Measurements from ENCODE around the gene TSPOAP1. TPM values are rescaled to one million over a fixed set of nuclear protein-coding genes. Genes with fewer than 3 reads are reported as not detected.

The TSPOAP1 gene
- total and polyA plus RNA-seq, 10 of the 15 experiments (the other 5 are each of a cell fraction or from before 2014, with no cell fraction given): 0.58 to 16.4 (median 4.2) TPM; not detected in 1

DNA sequence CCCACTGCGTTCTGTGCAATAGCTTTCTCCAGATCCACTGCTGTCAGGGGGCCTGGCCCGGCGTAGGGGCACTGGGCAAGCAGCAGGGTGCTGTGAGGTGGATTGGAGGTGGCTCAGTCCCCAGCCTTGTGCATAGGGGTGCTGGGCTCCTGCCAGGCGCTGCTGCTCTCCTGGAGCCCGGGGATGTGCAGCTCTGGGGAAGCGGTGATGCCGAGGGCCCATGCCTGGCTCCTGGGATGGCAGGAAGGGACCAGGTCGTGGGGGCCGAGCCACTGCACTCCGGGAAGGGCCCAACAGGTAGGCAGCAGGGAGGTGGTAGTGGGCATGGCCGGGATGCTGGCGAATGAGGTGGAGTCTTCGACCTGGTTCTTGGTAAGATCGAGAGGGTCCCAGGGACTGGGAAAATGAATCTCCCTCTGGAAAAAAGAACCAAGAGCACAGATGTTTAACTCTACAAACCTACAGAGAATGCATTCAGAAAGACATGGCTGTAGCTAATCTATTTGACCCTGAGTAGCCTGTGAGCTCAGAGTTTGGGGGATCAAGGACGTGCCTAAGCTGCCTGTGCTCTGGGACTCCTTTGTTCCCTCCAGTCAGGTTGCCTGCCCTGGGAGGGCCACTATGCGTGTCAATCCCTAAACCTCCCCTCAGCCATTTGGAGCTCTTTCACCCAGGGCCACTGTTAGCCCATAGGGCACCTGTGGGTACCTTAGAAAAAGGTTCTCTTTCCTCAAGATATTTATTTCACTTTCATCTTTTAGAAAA is 30.0 kb upstream of the TSPOAP1 start:
- no TSS peak for BruUV-seq (replicated peaks)
- CTCF ChIA-PET: interaction anchor here (0.6 to 2.6 kb wide), 2 partner anchors 59 to 598 kb away, joined by 4 to 6 read pairs; partner anchors contain the start of gene RNF43
- intact Hi-C loops (cut with micrococcal nuclease; ENCODE audit: unreplicated experiment) (no loop called here), in situ Hi-C loops (cut with MboI) (no loop called here)
- ATAC-seq (no peak), FAIRE-seq (no peak), DNase-seq (ENCODE audit: low read depth, low spot score) (no peak)
- no peaks in the 10 kb centered on the region for H3K27me3 ChIP-seq (replicated peaks in 1 of 2; ENCODE audit: control insufficient read depth in 2 of 2, insufficient read depth in 2 of 2, low read length in 1 of 2)
- SMC1A ChIA-PET (ENCODE audit: uncharacterized antibody, unreplicated experiment): interaction anchor here (1.0 kb wide), 1 partner anchor 57 kb away, joined by 3 read pairs; no protein-coding TSS in a partner anchor
- H3K4me1 ChIP-seq (ENCODE audit: control insufficient read depth, insufficient read depth, low read length): no peaks in the 10 kb centered on the region
- no peak overlapping the region for H3K9ac ChIP-seq (ENCODE audit: control insufficient read depth, insufficient read depth, low read length)
- H3K4me3 ChIP-seq: no peak overlapping the region
- no peaks in the 10 kb centered on the region for H4K20me1 ChIP-seq (ENCODE audit: control insufficient read depth, insufficient read depth)
- RAD21 ChIA-PET (ENCODE audit: unreplicated experiment): no interaction called here
- POLR2A ChIA-PET: no interaction called here
- TF ChIP-seq, protein P1, sequence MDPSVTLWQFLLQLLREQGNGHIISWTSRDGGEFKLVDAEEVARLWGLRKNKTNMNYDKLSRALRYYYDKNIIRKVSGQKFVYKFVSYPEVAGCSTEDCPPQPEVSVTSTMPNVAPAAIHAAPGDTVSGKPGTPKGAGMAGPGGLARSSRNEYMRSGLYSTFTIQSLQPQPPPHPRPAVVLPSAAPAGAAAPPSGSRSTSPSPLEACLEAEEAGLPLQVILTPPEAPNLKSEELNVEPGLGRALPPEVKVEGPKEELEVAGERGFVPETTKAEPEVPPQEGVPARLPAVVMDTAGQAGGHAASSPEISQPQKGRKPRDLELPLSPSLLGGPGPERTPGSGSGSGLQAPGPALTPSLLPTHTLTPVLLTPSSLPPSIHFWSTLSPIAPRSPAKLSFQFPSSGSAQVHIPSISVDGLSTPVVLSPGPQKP (IDR thresholded peaks at IDR 0.05; ENCODE audit: low read depth, low read length): no peak
- TF ChIP-seq CHD4 (IDR thresholded peaks at IDR 0.05) (no peak), JUND (IDR thresholded peaks at IDR 0.05; ENCODE audit: low read depth, low read length) (no peak), SRF (IDR thresholded peaks at IDR 0.05; ENCODE audit: low read depth in 2 of 2, low read length in 2 of 2) (no peak), PAX8 (IDR thresholded peaks at IDR 0.05) (no peak), GABPA (IDR thresholded peaks at IDR 0.05; ENCODE audit: low read depth) (no peak), FOXM1 (IDR thresholded peaks at IDR 0.05; ENCODE audit: low read depth, low read length) (no peak), NBN (IDR thresholded peaks at IDR 0.05) (no peak), RAD51 (IDR thresholded peaks at IDR 0.05) (no peak)
- TF ChIP-seq, protein P2, sequence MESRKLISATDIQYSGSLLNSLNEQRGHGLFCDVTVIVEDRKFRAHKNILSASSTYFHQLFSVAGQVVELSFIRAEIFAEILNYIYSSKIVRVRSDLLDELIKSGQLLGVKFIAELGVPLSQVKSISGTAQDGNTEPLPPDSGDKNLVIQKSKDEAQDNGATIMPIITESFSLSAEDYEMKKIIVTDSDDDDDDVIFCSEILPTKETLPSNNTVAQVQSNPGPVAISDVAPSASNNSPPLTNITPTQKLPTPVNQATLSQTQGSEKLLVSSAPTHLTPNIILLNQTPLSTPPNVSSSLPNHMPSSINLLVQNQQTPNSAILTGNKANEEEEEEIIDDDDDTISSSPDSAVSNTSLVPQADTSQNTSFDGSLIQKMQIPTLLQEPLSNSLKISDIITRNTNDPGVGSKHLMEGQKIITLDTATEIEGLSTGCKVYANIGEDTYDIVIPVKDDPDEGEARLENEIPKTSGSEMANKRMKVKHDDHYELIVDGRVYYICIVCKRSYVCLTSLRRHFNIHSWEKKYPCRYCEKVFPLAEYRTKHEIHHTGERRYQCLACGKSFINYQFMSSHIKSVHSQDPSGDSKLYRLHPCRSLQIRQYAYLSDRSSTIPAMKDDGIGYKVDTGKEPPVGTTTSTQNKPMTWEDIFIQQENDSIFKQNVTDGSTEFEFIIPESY (IDR thresholded peaks at IDR 0.05): no peak
- TF ChIP-seq, protein P3, sequence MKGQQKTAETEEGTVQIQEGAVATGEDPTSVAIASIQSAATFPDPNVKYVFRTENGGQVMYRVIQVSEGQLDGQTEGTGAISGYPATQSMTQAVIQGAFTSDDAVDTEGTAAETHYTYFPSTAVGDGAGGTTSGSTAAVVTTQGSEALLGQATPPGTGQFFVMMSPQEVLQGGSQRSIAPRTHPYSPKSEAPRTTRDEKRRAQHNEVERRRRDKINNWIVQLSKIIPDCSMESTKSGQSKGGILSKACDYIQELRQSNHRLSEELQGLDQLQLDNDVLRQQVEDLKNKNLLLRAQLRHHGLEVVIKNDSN (IDR thresholded peaks at IDR 0.05; ENCODE audit: borderline replicate concordance, extremely low read length, insufficient read depth, low read depth, low read length): no peak
- H3K36me3 ChIP-seq (ENCODE audit: control insufficient read depth in 2 of 2, insufficient read depth in 2 of 2, low read length in 1 of 2): peaks cover 0 to 28% of the 10 kb centered on the region in 2 experiments; a peak in 3 of 4 replicates
- H2AFZ ChIP-seq (ENCODE audit: control insufficient read depth, low read depth, low read length): no peak overlapping the region
- H3K4me2 ChIP-seq (ENCODE audit: control insufficient read depth, insufficient read depth): no peak overlapping the region
- no peaks in the 10 kb centered on the region for H3K79me2 ChIP-seq (ENCODE audit: control insufficient read depth, insufficient read depth, low read length)
- no peak overlapping the region for H3K27ac ChIP-seq (ENCODE audit: control insufficient read depth, insufficient read depth)
- 58% methylated on average over 16 of the region's 16 CpGs for WGBS (ENCODE audit: insufficient coverage, insufficient replicate concordance, low lambda C conversion rate, missing lambda C conversion rate)
- no peaks in the 10 kb centered on the region for H3K9me3 ChIP-seq (replicated peaks; ENCODE audit: control insufficient read depth, insufficient read depth, low read length)

Measured in GM12878 (cell line).